NOMO-1 treated with dmso at 0.1 percent for 144 hours (cell line): ENCODE measurements around the gene MTHFD1.

Experiments
- DNase-seq: peaks from one replicate; lab custom pipeline; 2025; ENCODE audit not compliant: unreplicated experiment; lab: John Stamatoyannopoulos, UW

The MTHFD1 gene

GRCh38 chr14:64405295-64405694 lies 17.1 kb downstream of the MTHFD1 start:
- DNase-seq, result no peak

- DNase-seq, result no peak
Observed at GRCh38 chr14:64407329-64407728, 19.2 kb downstream of the MTHFD1 start.

DNA sequence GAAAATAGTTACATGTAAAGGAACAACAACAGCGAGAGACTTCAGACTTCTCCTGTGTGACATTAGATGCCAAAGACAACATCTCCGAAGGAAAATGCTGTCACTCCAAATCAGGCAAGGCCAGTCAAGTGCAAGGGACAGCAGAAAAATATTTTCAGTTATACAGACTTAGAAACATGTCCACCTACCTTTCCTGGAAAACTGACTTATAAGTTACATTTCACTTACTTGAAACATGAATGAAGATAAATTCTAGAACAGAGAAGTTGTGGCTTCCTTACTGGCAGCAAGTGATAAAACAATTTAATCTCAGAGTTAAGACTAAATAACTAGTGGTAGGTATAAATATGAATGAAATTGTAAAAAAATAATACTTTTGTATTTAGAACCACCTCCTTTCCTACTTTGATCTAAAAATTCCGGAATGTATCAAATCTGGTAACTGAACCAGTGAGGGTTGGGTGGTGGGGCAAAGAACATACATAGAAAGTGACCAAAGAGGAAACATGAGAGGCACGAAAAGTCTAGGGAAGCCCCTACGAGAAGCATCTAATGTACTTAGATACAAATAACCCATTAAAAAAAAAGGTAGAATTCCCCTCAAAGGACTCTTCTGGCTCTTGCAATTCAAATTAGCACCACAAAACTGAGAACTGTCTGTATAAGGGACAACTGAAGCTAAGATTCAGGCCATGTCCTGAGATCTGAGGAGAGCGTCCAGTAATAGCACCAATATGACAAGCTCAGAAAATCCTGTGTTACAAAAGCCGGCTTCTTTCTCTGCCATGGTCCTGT lies 21.2 kb downstream of the MTHFD1 start:
- no peak for DNase-seq

- no peak for DNase-seq
Observed at GRCh38 chr14:64410084-64410774, 22.1 kb downstream of the MTHFD1 start.

GRCh38 chr14:64411001-64411400 lies 22.8 kb downstream of the MTHFD1 start:
- DNase-seq, result no peak

DNA sequence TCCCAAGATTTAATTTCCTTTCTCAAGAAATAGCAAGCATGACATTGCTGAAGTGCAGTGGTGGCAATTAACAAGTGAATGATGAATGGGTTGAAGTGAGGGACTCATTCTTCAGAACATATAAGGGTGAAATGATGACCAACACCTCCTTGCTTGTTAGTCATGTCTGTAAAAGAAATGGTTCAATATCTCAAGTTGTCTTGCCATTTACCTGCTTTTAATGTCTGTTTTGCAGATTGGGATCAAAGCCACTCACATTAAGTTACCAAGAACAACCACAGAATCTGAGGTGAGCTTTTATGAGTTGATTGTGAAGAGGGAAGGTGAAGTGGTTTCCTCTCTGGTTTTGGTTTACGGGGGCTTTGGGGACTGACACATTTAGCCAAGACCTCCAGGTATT lies 24.1 kb downstream of the MTHFD1 start:
- DNase-seq, result no peak

DNA sequence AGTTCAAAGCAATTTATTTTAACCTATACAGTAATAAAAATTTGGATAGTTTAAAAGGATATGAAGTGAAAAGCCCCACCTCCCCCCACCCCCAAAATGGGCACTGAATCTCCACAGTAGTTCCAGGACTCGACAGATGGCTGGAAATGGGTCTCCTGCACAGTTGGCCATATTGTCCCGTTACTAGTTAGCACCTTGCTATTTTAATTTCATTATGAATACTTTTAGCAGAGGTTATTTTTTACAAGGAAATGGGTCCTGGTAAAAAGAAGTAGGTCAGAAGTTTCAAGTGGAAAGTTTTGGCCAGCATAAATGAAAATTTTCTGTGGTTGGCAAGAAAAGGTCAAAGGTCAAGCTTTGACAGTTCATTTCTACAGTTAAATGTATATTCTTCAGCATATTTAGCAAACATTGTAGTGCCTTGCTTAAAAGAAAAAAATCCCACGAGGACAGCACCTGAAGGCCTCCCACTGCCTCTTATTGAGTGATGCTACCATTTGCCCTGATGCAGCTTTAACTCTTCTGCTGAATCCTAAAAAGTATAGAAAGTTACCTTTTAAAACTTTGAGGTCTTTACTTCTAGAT lies 28.3 kb downstream of the MTHFD1 start:
- no peak for DNase-seq

GRCh38 chr14:64417055-64417770 lies 29.1 kb downstream of the MTHFD1 start:
- DNase-seq, result no peak

DNA sequence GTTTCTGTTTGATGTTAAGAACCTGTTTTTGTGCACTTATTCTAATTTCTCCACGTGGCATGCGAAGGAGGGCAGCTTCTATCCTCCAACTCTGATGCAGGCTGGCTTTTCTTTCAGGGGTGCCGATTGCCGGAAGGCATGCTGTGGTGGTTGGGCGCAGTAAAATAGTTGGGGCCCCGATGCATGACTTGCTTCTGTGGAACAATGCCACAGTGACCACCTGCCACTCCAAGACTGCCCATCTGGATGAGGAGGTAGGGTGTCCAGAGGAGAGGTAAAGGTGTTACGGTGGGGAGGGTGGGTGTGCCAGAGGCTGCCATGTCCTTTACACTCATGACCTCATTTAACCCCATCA lies 29.6 kb downstream of the MTHFD1 start:
- no peak for DNase-seq

DNA sequence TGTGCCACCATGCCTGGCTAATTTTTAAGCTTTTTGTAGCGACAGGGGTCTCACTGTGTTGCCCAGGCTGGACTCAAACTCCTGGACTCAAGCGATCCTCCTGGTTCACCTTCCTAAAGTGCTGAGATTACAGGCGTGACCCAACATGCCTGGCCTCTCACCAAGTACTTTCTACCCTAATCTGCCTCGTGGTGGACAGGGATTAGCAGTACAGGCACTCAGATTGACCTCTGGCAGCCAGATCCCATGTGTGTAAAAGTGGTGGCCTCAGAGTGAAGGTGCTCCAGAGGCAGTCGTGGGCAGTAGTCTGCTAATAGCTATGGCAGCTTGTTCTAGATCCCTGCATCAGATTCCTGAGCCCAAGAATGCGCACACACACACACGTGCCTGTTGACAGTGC lies 30.9 kb downstream of the MTHFD1 start:
- no peak for DNase-seq

- no peak for DNase-seq
Observed at GRCh38 chr14:64421166-64421565, 33.0 kb downstream of the MTHFD1 start.

GRCh38 chr14:64422005-64422404 lies 33.9 kb downstream of the MTHFD1 start:
- DNase-seq, result no peak

- no peak for DNase-seq
Observed at GRCh38 chr14:64422756-64423155, 34.6 kb downstream of the MTHFD1 start.

DNA sequence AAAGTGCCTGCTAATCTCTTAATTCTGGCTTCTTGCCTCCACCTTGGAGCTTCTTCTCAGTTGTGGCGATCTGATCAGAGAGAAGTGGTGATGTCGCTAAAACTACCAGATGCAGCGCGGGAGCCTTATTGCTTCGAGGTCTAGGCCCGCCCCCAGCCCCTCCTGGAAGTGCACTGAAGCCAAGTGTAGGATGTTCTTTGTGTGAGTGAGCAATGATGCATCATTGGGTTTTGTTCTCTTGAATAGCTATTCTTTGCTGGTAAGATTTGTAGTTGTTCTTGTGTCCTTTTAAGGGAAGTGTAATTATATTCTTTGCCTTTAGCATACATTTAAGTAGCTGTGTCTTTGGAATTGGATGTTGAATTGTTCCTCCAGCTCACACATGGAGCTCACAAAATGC lies 35.8 kb downstream of the MTHFD1 start:
- DNase-seq, result no peak

DNA sequence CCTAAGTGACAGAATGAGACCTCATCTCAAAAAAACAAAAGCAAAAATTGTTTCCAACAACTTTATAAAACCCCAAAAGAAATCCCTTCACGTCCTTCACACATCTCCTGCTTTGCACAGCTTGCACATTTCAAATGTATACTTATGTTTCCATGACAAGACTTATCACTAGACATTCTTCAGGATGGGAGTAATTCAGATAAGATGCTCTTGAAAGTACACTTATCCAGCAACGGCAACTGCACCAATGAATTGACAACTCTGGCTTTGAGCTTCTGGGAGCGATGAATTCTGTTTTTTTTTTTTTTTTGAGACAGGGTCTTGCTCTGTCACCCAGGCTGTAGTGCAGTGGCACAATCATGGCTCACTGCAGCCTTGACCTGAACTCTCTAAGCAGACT lies 46.4 kb downstream of the MTHFD1 start:
- DNase-seq, result no peak

DNA sequence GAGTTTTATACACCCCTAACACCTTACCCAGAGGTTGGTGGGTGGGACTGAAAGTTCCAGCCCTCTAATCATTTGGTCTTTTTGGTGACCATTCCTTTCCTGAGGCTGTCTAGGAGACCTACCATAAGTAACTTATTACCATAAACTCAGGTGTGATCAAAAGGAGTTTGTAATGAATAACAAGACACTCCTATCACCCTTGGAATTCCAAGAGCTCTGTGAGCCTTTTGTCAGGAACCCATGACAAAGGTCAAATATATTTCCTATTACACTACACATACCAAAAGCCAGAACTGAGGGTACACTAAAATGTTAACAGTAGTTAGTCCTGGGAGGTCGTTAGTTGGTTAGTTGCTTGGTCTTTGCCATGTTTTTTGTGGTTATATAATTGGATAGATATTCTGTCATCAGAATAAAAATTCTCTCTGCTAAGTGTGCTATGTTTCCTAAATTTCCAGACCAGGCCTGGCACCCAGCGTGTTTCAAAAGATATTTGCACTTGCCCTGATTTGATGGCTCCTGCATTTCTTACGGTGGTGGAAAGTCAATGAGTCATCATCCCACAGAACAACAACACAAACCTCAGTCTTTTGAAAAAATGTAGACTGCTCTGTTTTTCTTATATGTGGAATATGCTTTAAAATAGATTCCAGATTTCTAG lies 50.2 kb downstream of the MTHFD1 start:
- DNase-seq, result no peak

DNA sequence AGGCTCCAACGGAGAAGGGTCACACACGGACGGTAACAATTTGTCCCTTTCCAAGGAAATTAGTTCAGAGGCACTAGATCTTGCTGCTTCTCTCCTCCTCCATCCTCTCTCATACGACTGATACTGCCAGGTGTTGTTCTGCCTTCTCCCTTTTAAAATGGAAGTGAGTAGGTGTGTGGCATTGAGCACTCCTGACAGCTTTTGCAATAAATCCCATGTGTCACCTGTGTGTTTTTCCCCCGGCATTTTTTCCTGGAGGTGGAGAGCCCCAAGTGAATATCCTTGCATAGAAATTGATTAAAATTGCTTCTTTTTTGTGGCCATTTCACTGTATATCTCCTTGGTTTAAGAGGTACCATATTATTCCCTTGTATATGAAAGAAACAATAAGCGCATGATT lies 51.0 kb downstream of the MTHFD1 start:
- DNase-seq, result no peak

DNA sequence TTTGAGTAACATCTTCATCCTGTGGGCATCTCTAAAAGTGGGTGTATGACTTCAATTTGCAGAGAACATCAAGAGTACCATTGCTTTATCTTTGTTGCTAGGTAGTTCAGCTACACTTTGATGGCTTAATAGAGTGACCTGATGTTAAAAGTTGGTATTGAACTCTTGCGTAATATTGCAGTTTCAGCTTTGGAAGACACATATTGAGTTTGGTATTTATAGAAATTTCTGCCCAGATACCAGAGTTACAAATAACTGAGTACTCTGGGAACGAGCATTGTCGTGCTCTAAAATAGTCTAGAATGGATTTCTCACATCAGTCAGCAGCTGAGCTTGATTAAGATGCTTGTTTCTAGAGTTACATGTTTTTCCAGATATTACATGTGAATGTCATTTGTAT lies 52.3 kb downstream of the MTHFD1 start:
- no peak for DNase-seq

- no peak for DNase-seq
Observed at GRCh38 chr14:64442300-64442988, 54.3 kb downstream of the MTHFD1 start.

GRCh38 chr14:64444140-64444539 lies 56.0 kb downstream of the MTHFD1 start:
- DNase-seq, result peak; percentile 63
